ENCODE measurements around the gene MYL3. TPM values are rescaled to one million over a fixed set of nuclear protein-coding genes. Genes with fewer than 3 reads are reported as not detected.

Gene MYL3
- total and polyA plus RNA-seq, 2 experiments from 2014 or later, result not detected

- no peak overlapping the region for H3K9ac ChIP-seq
- H3K36me3 ChIP-seq (ENCODE audit: low read depth), result no peaks in the 10 kb centered on the region
- no peak for DNase-seq
- H4K20me1 ChIP-seq (ENCODE audit: insufficient read depth), result no peaks in the 10 kb centered on the region
- in situ Hi-C loops (cut with MboI), result no loop called here
- H3K79me2 ChIP-seq (ENCODE audit: insufficient read depth), result no peaks in the 10 kb centered on the region
- H2AFZ ChIP-seq, result no peak overlapping the region
- TF ChIP-seq EZH2 (IDR thresholded peaks at IDR 0.05; ENCODE audit: insufficient read depth, poor library complexity, severe bottlenecking), result no peak
- TF ChIP-seq EZH2phosphoT487 (IDR thresholded peaks at IDR 0.05; ENCODE audit: insufficient read depth, low read depth), result no peak
- H3K27me3 ChIP-seq (replicated peaks; ENCODE audit: insufficient read depth), result no peaks in the 10 kb centered on the region
- no peak overlapping the region for H3K4me3 ChIP-seq
- H3K9me2 ChIP-seq (ENCODE audit: insufficient read depth), result no peaks in the 10 kb centered on the region
- H3K4me1 ChIP-seq (ENCODE audit: insufficient read depth), result peaks cover 3% of the 10 kb centered on the region; the same call in 1 of the 2 replicates
- no peak overlapping the region for H3K4me2 ChIP-seq (ENCODE audit: unreplicated experiment)
- no peaks in the 10 kb centered on the region for H3F3A ChIP-seq (ENCODE audit: insufficient read depth)
- no peak overlapping the region for H3K27ac ChIP-seq
- WGBS, 2 experiments (ENCODE audit: low coverage in 1 of 2, low lambda C conversion rate in 2 of 2, missing lambda C conversion rate in 2 of 2), result 54 to 71% methylated on average over 2 to 3 of the region's 3 CpGs
- H3K9me3 ChIP-seq (ENCODE audit: low read depth), result no peaks in the 10 kb centered on the region
Measured at GRCh38 chr3:46901061-46901460, 37.8 kb upstream of the MYL3 start.

GRCh38 chr3:46900356-46900755 is 37.1 kb upstream of the MYL3 start:
- Histone ChIP-seq H3K4me1 (ENCODE audit: insufficient read depth) (peaks cover 3% of the 10 kb centered on the region; the same call in 1 of the 2 replicates), H3K4me3 (no peak overlapping the region), H3K36me3 (ENCODE audit: low read depth) (no peaks in the 10 kb centered on the region), H2AFZ (no peak overlapping the region), H3K9ac (no peak overlapping the region), H3K27me3 (replicated peaks; ENCODE audit: insufficient read depth) (no peaks in the 10 kb centered on the region), H3K79me2 (ENCODE audit: insufficient read depth) (no peaks in the 10 kb centered on the region), H3K27ac (no peak overlapping the region), H3K4me2 (ENCODE audit: unreplicated experiment) (no peak overlapping the region), H3K9me2 (ENCODE audit: insufficient read depth) (no peaks in the 10 kb centered on the region), H3F3A (ENCODE audit: insufficient read depth) (no peaks in the 10 kb centered on the region), H3K9me3 (ENCODE audit: low read depth) (no peaks in the 10 kb centered on the region), H4K20me1 (ENCODE audit: insufficient read depth) (no peaks in the 10 kb centered on the region)
- no peak for DNase-seq
- TF ChIP-seq EZH2 (IDR thresholded peaks at IDR 0.05; ENCODE audit: insufficient read depth, poor library complexity, severe bottlenecking) (no peak), EZH2phosphoT487 (IDR thresholded peaks at IDR 0.05; ENCODE audit: insufficient read depth, low read depth) (no peak)
- in situ Hi-C loops (cut with MboI), result no loop called here
- WGBS, 2 experiments (ENCODE audit: low coverage in 1 of 2, low lambda C conversion rate in 2 of 2, missing lambda C conversion rate in 2 of 2), result 70 to 79% methylated on average over 6 of the region's 6 CpGs

- in situ Hi-C loops (cut with MboI), result no loop called here
Measured at GRCh38 chr3:46900007-46900292, 36.7 kb upstream of the MYL3 start.

GRCh38 chr3:46899151-46900006 is 36.1 kb upstream of the MYL3 start:
- no peaks in the 10 kb centered on the region for H3F3A ChIP-seq (ENCODE audit: insufficient read depth)
- H3K27ac ChIP-seq, result no peak overlapping the region
- WGBS, 2 experiments (ENCODE audit: low coverage in 1 of 2, low lambda C conversion rate in 2 of 2, missing lambda C conversion rate in 2 of 2), result 84 to 86% methylated on average over 18 to 22 of the region's 22 CpGs
- H3K4me2 ChIP-seq (ENCODE audit: unreplicated experiment), result no peak overlapping the region
- no peak for DNase-seq
- H3K79me2 ChIP-seq (ENCODE audit: insufficient read depth), result no peaks in the 10 kb centered on the region
- no peaks in the 10 kb centered on the region for H3K9me3 ChIP-seq (ENCODE audit: low read depth)
- H2AFZ ChIP-seq, result no peak overlapping the region
- no peaks in the 10 kb centered on the region for H3K9me2 ChIP-seq (ENCODE audit: insufficient read depth)
- no peak overlapping the region for H3K9ac ChIP-seq
- peaks cover 3% of the 10 kb centered on the region; the same call in 1 of the 2 replicates for H3K4me1 ChIP-seq (ENCODE audit: insufficient read depth)
- H3K36me3 ChIP-seq (ENCODE audit: low read depth), result no peaks in the 10 kb centered on the region
- H3K27me3 ChIP-seq (replicated peaks; ENCODE audit: insufficient read depth), result no peaks in the 10 kb centered on the region
- in situ Hi-C loops (cut with MboI), result loop anchor here (10.0 kb wide), 1 partner anchor 185 kb away; the partner anchor contains the start of gene PRSS50
- no peaks in the 10 kb centered on the region for H4K20me1 ChIP-seq (ENCODE audit: insufficient read depth)
- H3K4me3 ChIP-seq, result no peak overlapping the region
- TF ChIP-seq EZH2 (IDR thresholded peaks at IDR 0.05; ENCODE audit: insufficient read depth, poor library complexity, severe bottlenecking) (no peak), EZH2phosphoT487 (IDR thresholded peaks at IDR 0.05; ENCODE audit: insufficient read depth, low read depth) (no peak)

More at GRCh38 chr3:46900007-46900292, 36.7 kb upstream of the MYL3 start:
- H3K36me3 ChIP-seq (ENCODE audit: low read depth), result no peaks in the 10 kb centered on the region
- no peaks in the 10 kb centered on the region for H3K27me3 ChIP-seq (replicated peaks; ENCODE audit: insufficient read depth)
- no peak overlapping the region for H3K27ac ChIP-seq
- WGBS, 2 experiments (ENCODE audit: low coverage in 1 of 2, low lambda C conversion rate in 2 of 2, missing lambda C conversion rate in 2 of 2), result 65 to 66% methylated on average over 5 of the region's 5 CpGs
- peaks cover 3% of the 10 kb centered on the region; the same call in 1 of the 2 replicates for H3K4me1 ChIP-seq (ENCODE audit: insufficient read depth)
- TF ChIP-seq EZH2 (IDR thresholded peaks at IDR 0.05; ENCODE audit: insufficient read depth, poor library complexity, severe bottlenecking) (no peak), EZH2phosphoT487 (IDR thresholded peaks at IDR 0.05; ENCODE audit: insufficient read depth, low read depth) (no peak)
- H4K20me1 ChIP-seq (ENCODE audit: insufficient read depth), result no peaks in the 10 kb centered on the region
- no peaks in the 10 kb centered on the region for H3K9me3 ChIP-seq (ENCODE audit: low read depth)
- H3K4me3 ChIP-seq, result no peak overlapping the region
- no peak overlapping the region for H3K9ac ChIP-seq
- no peaks in the 10 kb centered on the region for H3K9me2 ChIP-seq (ENCODE audit: insufficient read depth)
- no peak for DNase-seq
- no peaks in the 10 kb centered on the region for H3F3A ChIP-seq (ENCODE audit: insufficient read depth)
- H2AFZ ChIP-seq, result no peak overlapping the region
- no peak overlapping the region for H3K4me2 ChIP-seq (ENCODE audit: unreplicated experiment)
- H3K79me2 ChIP-seq (ENCODE audit: insufficient read depth), result no peaks in the 10 kb centered on the region

Measured in GM23248 (cell line).